Psoas muscle (tissue), 8 donors: ENCODE data around the gene NHP2. TPM values are rescaled to one million over a fixed set of nuclear protein-coding genes. Genes with fewer than 3 reads are reported as not detected.

Experiments
- ATAC-seq, 4 donors: fragments of 200-7000 bp; cut with Tn5 transposase; one replicate each; pipeline ENCODE4 v1.9.1; 2020; ENCODE audit warnings: moderate library complexity in 3 of 4, mild to moderate bottlenecking in 2 of 4
- DNase-seq, 2 donors: peaks; one replicate each; pipeline ENCODE4 v3.0.0-alpha.2; 2020
- H3K27ac ChIP-seq: fragments of 200-600 bp; one replicate; pipeline ENCODE4 v1.8.0; 2022
- H3K27me3 ChIP-seq, 3 donors: fragments of 200-600 bp in 1 of 3; one replicate each; pipeline versions ENCODE4 v1.6.1 to v1.8.0; 2013 to 2022; ENCODE audit warnings: low read length in 2 of 3, mild to moderate bottlenecking in 2 of 3, moderate library complexity in 1 of 3; ENCODE audit not compliant: insufficient read depth in 3 of 3
- H3K36me3 ChIP-seq, 2 donors: fragments of 200-600 bp in 1 of 2; one replicate each; pipeline versions ENCODE4 v1.6.1 to v1.8.0; 2013 to 2022; ENCODE audit warnings: low read depth in 1 of 2, mild to moderate bottlenecking in 1 of 2, moderate library complexity in 1 of 2; ENCODE audit not compliant: insufficient read depth in 1 of 2
- H3K4me1 ChIP-seq: fragments of 200-600 bp; one replicate; pipeline ENCODE4 v1.8.0; 2022
- H3K4me3 ChIP-seq: fragments of 200-600 bp; one replicate; pipeline ENCODE4 v1.8.0; 2022; ENCODE audit warnings: mild to moderate bottlenecking
- H3K9me3 ChIP-seq: fragments of 200-600 bp; one replicate; pipeline ENCODE4 v1.8.0; 2022
- CTCF ChIP-seq: fragments of 200-600 bp; IDR thresholded peaks from one replicate; pipeline ENCODE4 v1.8.0; 2022; ENCODE audit warnings: antibody characterized with exemption
- WGBS, 3 donors: extraction: QIAGEN DNeasy Blood & Tissue Kit; methylation state at CpG; one replicate each; pipeline versions ENCODE4 v1.1.6 to v1.1.7; 2013; 5-methylcytosine and 5-hydroxymethylcytosine counted together
- intact Hi-C, 2 donors: fragments of 100-400 bp; cut with DNase I; formaldehyde crosslinking; loops; one replicate each; pipeline versions ENCODE4 v1.11.0 to v1.14.2; 2022
- polyA plus RNA-seq, 3 donors: library from polyadenylated mRNA; stranded (reverse); fragments of 200-250 nt; gene quantifications; one replicate each; pipeline ENCODE4 v1.2.3, GENCODE V29; 2013
- total RNA-seq, 4 donors: library from RNA; stranded (reverse); fragmentation: NEBNext Ultra II Directional in 2 of 4; extraction: Animal tissue kit (Norgen Biotek cat#: 25700) in 2 of 4; gene quantifications; one replicate each; pipeline versions ENCODE4 v1.2.1 to v1.2.4, GENCODE V29; 2021 to 2023
- donor health status: healthy with polysubstance abuse.
- donor health status: DM: no; HTN: no; CAD: no; lungs with moderate emphysema.
- donor health status: Bipolar disorder and iron deficiency.
- donor health status: healthy.
- donor health status: DM: yes; HTN: yes; CAD: no.
- donor health status: DM: no; HTN: no; CAD: no.
- donor health status: DM: no; HTN: no; CAD: no.
- donor health status: DM: yes; HTN: yes; CAD: no.

Gene NHP2
- total and polyA plus RNA-seq, 7 donors = 86.9 to 301 (median 131) TPM

GRCh38 chr5:178189433-178189832 is 35.7 kb upstream of the NHP2 start:
- H3K4me3 ChIP-seq = no peak overlapping the region
- intact Hi-C loops = no loop called here
- 39 to 66% (median 48%) methylated on average over 2 of the region's 2 CpGs for WGBS, 3 donors

DNA sequence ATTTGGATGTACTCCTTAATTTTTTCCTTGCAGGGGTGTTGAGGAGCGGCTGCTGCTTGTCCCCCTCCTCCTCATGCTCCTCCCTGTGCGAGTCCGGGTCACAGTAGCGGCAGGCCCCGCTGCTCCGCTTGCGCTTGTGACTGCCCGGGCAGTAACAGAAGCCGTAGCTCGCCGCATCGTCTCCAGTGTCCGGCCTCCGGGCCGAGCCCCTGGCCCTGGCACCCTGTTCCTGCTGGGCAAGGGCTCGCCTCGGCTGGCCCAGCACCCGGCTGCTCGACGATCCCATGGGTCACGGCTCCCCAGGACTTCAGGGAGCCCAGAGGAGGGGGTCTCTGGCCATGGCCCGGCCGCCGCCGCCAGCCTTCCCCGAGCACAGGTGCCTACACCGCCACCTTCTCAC is 33.3 kb upstream of the NHP2 start, which contains the start of gene GMCL2:
Gene GMCL2, minus strand, starts transcription at position 358 of the 400 bp plus-strand sequence. Its CDS starts 72 bp downstream, at position 286.
- ATAC-seq = no peak
- WGBS, 3 donors = 60 to 93% (median 76%) methylated on average over 24 to 27 of the region's 27 CpGs
- no peak within 1 kb of the TSS for H3K4me3 ChIP-seq

More at GRCh38 chr5:178189433-178189832, 35.7 kb upstream of the NHP2 start:
- no peak for DNase-seq
- H3K27ac ChIP-seq = no peak overlapping the region
- no peak for ATAC-seq
- TF ChIP-seq CTCF = no peak
- no peaks in the 10 kb centered on the region for H3K27me3 ChIP-seq
- no peaks in the 10 kb centered on the region for H3K4me1 ChIP-seq
- no peaks in the 10 kb centered on the region for H3K9me3 ChIP-seq
- H3K36me3 ChIP-seq = no peaks in the 10 kb centered on the region

GRCh38 chr5:178186427-178186826 is 32.7 kb upstream of the NHP2 start:
- H3K27me3 ChIP-seq = no peaks in the 10 kb centered on the region
- no peak for TF ChIP-seq CTCF
- DNase-seq (no peak), ATAC-seq (no peak)
- intact Hi-C loops = no loop called here
- 58 to 65% (median 63%) methylated on average over 6 of the region's 6 CpGs for WGBS, 3 donors
- no peak overlapping the region for H3K27ac ChIP-seq
- no peak overlapping the region for H3K4me3 ChIP-seq
- H3K9me3 ChIP-seq = no peaks in the 10 kb centered on the region
- H3K4me1 ChIP-seq = no peaks in the 10 kb centered on the region
- no peaks in the 10 kb centered on the region for H3K36me3 ChIP-seq

More for the DNA sequence above, 33.3 kb upstream of the NHP2 start, which contains the start of gene GMCL2:
- no peak within 1 kb of the TSS for H3K27ac ChIP-seq
- intact Hi-C loops = no loop called here
- TF ChIP-seq CTCF = no peak
- no peaks in the 10 kb centered on the region for H3K27me3 ChIP-seq
- no peaks in the 10 kb centered on the region for H3K36me3 ChIP-seq
- no peaks in the 10 kb centered on the region for H3K4me1 ChIP-seq
- no peak for DNase-seq
- H3K9me3 ChIP-seq = no peaks in the 10 kb centered on the region

DNA sequence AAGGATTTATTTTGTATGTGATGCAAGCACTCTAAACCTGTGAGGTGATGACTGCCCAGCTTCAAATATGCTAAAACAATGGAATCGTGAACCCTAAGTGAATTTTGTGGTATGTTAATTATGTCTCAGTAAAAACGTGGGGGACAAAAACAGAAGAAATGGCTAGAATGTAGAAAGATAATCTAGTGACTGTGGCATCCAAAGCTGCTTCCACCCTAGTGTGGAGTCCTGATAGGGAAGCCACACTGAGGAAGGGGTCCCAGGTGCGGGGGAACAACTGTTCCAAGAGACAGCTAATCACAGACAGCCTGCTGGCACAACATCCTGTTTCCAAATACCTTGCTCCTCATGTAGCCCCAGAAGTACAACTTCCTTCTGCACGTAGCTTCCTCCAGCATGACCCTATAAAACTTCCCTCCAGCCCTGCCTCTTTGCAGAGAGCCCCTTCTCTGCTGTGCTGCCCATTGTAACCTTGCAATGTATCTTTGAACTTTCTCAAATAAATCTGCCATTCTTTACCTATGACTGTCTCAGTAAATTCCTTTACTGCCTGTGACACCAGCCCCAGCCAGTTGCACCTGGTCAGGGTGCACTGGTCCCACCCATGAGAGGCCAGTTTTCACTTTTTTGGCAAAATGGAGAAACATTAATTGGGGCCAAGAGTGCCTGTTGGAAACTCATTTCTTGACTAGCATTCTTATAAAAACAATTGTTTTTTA is 28.6 kb upstream of the NHP2 start:
- 46 to 53% (median 50%) methylated on average over 4 of the region's 4 CpGs for WGBS, 3 donors
- no peaks in the 10 kb centered on the region for H3K4me1 ChIP-seq
- H3K36me3 ChIP-seq = no peaks in the 10 kb centered on the region
- DNase-seq (no peak), ATAC-seq (no peak)
- no peak overlapping the region for H3K4me3 ChIP-seq
- no peak for TF ChIP-seq CTCF
- intact Hi-C loops = no loop called here
- H3K27me3 ChIP-seq = peaks cover 0 to 2% (median 0%) of the 10 kb centered on the region in 3 donors
- H3K9me3 ChIP-seq = no peaks in the 10 kb centered on the region
- H3K27ac ChIP-seq = no peak overlapping the region
